Astrocyte of the spinal cord (primary cell): ENCODE measurements around the gene ODC1.

Source experiments
- DNase-seq: peaks from one replicate; pipeline ENCODE4 v3.0.0; 2011; ENCODE audit warnings: low read depth, low spot score
- H3K4me3 ChIP-seq: 2 replicates; pipeline ENCODE4 v1.5.1; 2011; ENCODE audit warnings: low read depth, mild to moderate bottlenecking, low read length, moderate library complexity
- in situ Hi-C: cut with HindIII; loops from 2 replicates; pipeline ENCODE4 v1.10.0; 2017; ENCODE audit warnings: low sequenced_read_pairs
- TF ChIP-seq, protein P1 (sequence below): IDR thresholded peaks from 2 replicates; pipeline ENCODE4 v1.5.1; 2012; ENCODE audit warnings: low read depth, mild to moderate bottlenecking, low read length, inconsistent platforms

ODC1 gene

DNA sequence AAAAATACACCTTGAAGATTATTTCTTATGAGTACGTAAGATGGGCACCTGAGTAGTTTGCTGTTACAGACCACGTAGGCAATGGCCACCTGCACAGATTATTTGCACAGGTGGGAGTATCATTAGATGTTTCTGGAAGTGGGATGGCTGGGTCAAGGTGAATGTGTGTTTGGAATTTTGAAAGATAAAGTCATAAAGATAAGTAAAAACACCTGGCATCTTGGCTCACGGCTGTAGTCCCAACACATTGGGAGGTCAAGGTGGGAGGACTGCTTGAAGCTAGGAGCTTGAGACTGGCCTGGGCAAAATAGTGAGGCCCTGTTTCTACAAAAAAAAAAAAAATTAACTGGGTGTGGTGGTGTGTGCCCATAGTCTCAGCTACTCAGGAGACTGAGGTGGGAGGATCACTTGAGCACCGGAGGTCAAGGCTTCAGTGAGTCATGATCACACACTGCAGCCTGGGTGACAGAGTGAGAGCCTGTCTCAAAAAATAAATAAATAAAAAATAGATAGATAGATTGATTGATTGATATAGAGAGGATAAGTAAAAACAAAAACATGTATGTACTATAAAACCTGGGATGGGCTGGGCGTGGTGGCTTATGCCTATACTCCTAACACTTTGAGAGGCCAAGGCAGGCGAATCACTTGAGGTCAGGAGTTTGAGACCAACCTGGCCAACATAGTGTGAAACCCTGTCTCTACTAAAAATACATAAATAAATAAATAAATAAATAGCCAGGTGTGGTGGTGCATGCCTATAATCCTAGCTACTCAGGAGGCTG, 30.4 kb downstream of the ODC1 start:
- TF ChIP-seq, protein P1, sequence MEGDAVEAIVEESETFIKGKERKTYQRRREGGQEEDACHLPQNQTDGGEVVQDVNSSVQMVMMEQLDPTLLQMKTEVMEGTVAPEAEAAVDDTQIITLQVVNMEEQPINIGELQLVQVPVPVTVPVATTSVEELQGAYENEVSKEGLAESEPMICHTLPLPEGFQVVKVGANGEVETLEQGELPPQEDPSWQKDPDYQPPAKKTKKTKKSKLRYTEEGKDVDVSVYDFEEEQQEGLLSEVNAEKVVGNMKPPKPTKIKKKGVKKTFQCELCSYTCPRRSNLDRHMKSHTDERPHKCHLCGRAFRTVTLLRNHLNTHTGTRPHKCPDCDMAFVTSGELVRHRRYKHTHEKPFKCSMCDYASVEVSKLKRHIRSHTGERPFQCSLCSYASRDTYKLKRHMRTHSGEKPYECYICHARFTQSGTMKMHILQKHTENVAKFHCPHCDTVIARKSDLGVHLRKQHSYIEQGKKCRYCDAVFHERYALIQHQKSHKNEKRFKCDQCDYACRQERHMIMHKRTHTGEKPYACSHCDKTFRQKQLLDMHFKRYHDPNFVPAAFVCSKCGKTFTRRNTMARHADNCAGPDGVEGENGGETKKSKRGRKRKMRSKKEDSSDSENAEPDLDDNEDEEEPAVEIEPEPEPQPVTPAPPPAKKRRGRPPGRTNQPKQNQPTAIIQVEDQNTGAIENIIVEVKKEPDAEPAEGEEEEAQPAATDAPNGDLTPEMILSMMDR = no peak
- DNase-seq = no peak
- H3K4me3 ChIP-seq = no peak overlapping the region
- in situ Hi-C loops = no loop called here

DNA sequence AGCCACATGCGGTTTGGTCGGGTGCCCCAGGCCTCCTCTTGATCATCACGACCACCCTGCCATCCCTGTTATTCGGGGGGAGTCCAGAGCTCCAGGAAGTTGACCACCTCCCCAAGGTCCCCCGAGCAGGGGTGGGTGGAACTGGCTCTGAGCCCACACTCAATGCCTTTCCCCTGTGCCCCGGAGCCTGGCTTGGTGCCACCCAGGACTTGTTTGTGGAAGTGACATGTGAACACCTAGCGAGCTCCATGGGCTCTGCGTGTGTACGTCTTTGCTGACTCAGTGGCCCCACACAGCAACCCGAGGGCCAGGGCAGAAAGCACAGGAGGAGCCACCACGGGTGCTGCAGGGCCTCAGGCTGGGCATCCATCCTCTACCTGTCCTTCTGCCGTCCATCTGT, 32.5 kb downstream of the ODC1 start:
- no peak for DNase-seq
- TF ChIP-seq, protein P1 = no peak
- no peak overlapping the region for H3K4me3 ChIP-seq
- in situ Hi-C loops = no loop called here

DNA sequence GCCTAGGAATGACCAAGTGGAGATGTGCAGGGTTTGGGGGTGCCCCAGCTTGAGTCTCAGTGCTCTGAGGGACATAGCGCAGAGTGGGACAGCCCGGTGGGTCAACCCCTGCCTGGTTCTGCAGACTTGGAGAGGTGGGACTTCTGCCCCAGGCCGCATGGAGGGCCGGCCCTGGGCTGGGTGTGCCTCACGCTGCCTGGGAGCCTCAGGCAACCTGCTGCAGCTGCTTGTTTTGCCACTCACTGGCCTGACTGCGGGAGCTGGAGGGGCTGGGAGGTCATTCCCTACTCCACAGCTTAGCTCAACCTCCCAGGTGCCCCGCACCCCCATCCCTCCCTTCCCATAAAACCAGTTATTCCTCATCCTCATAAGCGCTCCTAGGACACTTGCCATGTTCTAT, 33.1 kb downstream of the ODC1 start:
- DNase-seq = no peak
- TF ChIP-seq, protein P1 = no peak
- H3K4me3 ChIP-seq = no peak overlapping the region
- in situ Hi-C loops = no loop called here

DNA sequence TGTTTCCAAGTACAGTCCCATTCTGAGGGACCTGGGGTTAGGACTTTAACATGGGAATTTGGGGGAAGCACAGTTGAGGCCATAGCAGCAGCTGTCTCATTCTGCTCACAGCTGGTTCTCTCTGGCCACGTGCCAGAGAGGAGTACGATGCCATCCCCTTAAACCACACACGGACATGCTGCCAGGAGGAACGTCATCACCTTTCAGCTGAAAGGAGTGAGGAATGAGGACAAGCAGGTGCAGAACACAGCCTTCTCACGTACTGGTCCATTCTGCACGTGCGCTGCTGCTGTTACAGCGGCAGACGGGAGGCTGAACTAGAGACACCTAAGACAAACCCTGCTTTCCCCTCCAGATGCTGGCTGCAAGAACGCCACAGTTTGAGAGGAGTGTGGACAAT, 33.5 kb downstream of the ODC1 start:
- no peak for DNase-seq
- TF ChIP-seq, protein P1 = no peak
- in situ Hi-C loops = no loop called here

DNA sequence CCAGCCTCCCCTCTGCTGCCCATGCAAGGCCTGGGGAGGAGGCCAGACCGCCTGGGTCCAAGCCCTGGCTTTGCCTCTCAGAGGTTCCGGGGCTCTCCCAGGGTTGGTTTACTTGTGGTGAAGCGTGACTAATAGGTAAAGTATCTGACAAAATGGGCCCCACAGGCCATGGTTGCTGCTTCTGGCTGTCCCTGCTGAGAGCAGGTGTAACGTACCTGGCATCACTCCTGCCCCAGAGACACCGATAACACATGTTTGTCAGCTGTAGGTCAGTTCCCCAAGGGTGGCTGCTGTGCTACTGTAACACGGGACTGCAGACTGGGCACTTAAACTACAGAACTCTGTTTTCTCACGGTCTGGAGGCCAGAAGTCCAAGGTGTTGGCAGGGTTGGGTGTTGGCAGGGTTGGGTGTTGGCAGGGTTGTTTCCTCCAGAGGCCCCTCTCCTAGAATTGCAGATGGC, 34.1 kb downstream of the ODC1 start:
- no peak overlapping the region for H3K4me3 ChIP-seq
- TF ChIP-seq, protein P1 = no peak
- peak; percentile 48 for DNase-seq
- in situ Hi-C loops = no loop called here

More for the DNA sequence above, 33.5 kb downstream of the ODC1 start:
- H3K4me3 ChIP-seq = no peak overlapping the region

DNA sequence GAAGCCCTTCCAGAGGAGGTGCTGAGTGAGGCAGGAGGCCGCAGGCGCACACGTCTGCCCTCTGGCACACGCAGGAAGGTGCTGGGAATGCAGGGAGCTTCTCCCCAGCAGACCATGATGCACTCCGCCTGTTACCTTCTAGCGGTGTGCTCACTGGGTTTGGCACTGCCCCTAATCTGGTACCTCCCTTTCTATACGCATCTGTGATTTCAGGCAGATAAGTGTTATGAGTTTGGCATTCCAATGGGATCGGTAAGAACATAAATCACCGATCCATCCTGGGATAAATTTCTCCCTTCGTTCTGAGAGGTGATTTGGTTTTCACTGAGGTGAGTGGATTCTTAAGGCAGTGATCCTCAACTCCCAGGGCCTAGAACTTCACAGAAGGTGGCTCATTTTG, 34.6 kb downstream of the ODC1 start:
- in situ Hi-C loops = no loop called here
- TF ChIP-seq, protein P1 = no peak
- DNase-seq = no peak
- H3K4me3 ChIP-seq = no peak overlapping the region
